AG08396 (cell line): Measurements from ENCODE around the gene FHOD3.

Source experiments
- DNase-seq: peaks from one replicate; pipeline ENCODE4 v3.0.0; 2012; ENCODE audit warnings: low spot score, mixed read lengths

FHOD3 gene

DNA sequence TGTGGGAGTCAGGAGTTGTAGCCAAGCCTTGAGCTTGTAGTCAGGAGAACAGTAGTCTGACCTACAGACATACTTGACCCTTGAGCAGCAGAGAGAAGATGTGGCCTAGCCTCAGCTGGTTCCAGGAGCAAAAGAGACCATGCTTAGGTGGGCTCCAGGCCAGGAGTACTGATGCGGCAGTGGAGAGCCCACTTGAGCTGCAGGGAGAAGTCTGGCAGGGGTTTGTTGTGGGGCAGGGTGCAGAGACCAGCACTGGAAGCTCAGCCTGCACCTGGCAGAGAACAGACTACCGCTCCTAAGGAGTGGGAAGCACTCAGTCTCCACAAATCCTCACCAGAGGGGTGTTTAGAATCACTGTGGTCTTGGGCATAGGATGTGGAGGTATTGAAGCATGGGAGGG is 333.4 kb downstream of the FHOD3 start:
- DNase-seq, result no peak

DNA sequence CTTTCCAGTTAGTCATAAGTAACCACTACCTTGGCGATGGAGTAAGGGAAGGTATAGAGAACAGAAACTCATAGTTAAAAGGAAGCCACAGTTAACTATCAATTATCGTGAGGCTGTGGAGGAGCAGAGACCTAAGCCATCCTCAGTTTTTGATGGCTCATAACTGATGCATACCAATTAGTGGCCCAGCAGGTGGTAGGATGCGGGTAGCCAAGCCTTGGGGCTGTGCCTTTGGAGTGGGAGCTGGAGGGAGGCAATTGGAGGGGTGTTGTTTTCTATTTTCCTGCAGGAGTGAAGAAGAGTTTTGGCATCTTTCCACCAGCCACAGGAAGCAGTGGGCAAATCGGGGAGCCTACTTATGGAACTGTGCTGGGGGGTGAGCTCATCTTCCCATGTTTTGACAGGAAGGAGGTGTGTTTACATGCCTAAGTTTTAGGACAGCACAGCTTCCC is 336.5 kb downstream of the FHOD3 start:
- no peak for DNase-seq

DNA sequence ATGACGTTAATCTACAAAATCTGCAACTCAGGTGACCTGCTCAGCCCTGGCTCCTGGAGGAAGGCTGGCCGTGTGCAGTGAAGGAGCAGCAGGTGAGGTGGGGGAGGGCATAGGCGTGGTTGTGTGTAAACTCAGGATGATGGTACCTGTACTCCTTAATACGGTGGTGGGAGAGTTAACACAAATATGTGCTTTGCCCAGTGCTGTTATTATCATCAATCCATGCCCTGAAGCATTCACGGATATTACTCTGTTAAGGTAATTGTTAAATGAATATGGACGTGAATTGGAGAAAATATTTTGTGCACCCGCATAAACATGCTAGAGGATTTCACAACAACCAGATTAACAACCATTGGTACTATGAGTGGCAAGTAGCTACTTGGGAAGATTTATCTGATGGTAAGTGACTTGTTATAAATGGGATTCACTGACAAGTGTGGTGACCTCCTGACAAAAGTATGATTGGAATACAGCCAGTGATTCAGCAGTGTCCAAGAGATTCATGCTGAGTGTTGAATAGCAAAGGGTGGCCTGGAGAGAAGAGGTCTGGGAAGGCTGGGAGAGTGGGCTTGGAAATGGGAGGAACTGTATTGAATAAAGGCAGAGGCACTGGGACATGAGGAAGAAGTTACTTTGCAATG is 337.2 kb downstream of the FHOD3 start:
- DNase-seq, result no peak

DNA sequence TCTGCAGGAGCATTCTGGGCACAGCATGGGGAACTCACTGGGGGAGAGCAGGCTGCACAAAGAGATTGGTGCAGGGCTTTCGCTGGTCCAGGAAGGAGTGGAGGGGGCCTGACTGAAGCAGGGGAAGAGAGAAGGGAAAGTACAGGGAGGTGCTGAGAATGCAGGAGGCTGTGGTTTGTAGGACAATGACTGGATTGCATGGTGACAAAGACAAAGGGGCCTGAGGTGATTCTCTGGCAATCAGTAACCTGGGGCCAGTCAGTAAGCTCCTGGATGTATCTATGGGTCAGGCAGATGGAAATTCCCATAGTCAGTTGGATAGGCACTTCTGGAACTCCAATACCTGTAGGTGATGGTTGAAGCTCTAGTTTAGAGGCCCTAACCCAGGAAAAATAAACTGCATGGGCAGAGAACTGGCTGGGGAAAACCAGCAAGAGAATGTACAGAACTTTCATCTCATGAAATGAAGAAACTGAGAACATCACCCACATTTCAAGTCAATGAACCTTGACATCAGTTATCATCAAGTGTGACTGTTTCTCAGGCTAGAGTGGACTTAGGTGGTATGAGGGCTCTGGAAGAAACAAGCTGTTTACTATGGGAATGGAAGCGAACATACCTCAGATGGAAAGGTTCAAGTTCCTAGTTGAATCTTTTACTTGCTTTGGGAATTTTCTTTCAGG is 338.0 kb downstream of the FHOD3 start:
- no peak for DNase-seq

DNA sequence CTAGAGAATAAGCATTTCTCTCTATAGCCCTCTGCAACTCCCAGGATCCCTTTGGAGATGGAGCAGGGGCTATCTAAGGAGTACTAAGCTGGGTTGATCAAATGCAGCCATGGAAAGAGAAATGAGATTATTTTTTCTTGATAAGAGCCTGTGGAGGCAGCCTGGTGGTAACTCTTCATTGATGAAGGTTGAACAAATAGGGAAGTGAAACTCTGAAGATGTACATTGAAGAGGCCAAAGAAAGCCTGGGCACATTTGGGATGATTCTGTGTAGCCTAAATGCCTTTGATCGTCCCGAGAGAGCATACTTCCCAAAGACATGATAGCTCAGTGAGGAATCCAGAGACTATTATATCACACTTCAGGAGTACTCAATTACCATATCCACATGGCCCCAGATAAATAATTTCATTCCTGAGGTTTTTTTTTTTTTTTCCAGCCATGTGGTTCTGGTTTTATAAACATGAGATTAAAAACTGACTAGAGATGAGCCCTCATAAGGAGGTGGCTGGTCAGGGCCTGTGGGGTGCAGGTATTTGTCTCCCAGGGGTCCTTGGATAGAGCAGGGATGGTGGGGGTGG is 338.8 kb downstream of the FHOD3 start:
- DNase-seq, result no peak

DNA sequence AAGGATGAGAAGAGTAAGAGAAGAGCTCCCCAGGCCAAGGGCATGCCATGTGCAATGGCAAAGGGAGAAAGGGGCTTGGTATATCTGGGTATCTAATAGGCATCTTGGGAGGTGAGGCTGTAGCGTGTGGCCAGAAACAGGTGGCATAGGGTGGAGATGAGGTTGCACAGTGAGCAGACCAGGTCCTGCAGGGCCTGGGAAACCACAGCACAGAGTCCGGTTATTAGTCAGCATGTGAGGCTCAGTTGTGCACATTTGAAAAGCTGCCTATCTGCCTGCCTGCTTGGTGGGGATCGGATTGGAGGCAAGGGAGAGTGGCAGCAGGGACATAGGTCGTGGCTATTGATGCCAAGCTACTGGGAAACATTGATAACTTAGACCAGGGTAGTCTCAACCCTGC is 340.7 kb downstream of the FHOD3 start:
- DNase-seq, result no peak

DNA sequence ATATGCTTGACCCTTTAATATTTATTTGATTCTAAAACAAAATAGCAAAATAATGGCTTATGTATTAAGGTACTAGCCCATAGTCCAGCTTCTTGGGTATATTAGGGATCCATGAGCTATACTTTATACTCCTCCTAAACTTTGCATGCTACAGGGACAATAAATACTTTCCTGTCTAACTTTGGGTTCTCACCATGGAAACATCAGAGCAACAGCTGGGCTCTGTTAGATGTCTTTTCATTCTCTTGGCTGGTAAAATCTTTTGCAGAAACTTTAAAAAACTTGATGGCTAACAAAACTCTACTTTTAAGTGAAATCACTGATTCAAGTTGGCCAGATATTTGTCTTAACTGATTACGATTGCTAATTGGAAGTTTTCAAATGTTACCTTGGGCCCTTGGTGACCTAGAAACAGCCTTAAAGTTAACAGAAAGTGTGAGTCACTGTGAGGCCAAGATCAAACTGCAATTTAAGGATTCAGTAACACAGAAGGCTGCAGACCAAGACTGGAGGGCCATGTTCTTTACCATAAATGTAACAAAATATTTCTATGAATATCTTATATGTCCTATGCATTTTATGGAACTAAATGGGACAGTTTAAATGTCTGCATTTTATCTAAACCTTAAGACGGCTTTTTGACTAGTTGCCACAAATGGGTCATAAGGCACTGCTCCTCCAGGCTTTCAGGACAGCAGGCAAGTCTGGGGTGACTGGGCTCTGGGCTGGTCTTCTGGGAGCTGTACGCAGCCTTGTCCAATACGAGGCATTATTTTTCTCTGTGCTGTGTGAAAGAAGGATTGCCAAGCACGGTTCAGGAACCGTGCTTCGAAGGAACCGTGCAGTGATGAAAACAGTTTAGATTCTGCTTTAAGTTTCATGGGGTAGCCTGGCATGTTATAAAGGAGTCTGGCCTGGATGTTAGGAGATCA is 342.8 kb downstream of the FHOD3 start:
- no peak for DNase-seq

DNA sequence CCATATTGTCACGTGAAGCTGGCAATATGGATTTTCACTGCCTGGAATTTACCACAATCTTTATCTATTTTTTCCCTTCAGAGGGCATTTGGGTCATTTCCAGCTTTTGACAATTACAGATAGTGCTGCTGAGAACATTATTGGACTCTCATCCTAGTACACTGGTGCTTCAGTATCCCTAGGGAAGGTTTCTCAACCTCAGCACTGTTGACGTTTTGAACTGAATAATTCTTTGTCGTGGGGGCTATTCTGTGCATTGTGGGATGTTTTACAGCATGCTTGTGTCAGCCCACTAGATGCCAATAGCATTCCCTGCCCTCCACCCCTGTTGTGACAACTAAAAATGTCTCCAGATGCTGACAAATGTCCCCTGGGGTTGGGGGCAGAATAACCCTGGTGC is 345.5 kb downstream of the FHOD3 start:
- DNase-seq, result no peak

DNA sequence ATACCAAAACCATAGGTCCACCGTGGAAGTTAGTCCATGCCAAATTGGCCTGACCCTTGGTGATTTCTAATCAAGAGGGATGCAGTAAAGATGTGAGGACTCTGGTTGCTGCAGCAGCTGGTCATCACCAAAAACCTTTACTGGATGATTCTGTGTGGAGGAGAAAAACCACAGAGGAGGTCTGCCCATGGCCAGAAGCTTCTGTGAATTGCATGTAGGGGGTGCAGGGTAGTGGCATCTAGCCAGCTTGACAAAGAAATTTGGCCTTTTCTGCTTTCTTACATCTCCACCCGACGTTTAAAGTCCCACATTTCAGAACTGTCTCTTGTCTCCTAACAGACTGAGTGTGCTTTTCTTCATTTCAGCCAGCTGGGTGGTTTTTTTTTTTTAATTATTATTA is 351.3 kb downstream of the FHOD3 start:
- no peak for DNase-seq

DNA sequence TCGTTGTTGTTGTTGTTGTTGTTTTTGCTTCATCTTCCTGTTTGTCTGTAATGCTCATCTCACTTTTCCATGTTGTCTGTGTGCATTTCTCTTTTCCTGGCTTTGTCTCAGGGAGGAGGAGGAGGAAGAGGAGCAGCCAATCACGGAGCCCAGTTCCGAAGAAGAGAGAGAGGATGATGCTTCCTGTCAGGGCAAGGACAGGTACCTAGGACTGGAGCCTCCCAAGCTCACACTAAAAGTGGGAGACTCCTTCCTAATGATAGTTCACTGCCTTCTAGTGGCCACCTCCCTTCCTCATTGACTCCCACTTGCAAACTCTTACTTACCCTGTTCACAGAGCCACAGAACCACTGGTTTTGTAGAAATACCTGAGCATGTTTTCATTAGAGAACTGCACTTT is 351.7 kb downstream of the FHOD3 start:
- no peak for DNase-seq

DNA sequence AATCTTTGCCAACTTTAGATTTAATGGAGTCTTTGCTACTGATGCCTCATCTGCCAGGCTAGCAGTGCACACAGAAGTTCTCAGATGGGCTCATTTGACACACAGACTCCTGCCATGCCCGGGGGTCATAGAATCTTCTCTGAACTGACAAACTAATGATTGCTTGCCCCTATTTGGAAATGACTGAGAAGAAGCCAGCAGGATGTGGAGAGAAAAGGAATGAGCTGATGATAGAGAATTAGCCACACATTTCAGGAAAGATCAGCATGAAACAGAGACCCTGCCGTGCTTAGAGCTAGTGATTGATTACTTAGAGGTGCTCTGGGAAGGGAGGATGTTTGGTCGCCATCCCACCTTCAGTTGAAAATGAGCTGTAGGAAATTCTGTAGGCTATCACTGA is 352.8 kb downstream of the FHOD3 start:
- no peak for DNase-seq

DNA sequence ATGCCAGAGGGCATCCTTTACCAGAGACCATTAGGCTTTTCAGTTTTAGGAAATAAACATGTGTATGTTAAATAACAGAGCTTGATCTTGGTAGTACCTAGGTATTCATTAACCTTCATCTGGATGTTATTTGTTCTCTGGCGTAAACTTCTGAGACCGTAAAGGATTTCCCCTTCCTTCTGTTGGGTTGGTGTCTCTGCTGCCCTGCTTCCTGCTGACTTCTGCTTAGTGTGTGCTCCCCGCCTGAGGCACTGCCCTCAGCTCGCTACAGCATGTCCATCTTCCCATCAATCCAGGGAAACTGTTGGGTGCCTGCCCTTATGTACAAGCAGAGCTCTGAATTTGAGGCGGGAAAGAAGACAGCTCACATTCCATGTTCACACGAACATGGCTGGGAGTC is 353.4 kb downstream of the FHOD3 start:
- no peak for DNase-seq

DNA sequence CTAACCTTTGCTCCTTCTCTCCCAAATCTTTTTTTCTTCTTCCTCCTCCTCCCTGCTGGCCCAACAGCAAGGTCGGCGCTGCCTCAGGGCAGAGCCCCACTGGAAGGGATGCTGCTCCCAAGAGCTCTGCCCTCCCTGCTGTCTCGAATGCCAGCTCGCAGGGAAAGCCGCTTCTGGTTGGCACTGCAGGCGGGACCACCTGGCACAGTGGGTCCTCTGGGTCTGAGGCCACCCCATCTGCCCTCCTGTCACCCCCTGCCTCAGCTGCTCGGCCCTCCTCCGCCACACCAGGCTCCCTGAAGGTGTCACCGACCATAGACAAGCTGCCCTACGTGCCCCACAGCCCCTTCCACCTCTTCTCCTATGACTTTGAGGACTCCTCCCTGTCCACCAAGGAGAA is 355.0 kb downstream of the FHOD3 start:
- DNase-seq, result no peak

DNA sequence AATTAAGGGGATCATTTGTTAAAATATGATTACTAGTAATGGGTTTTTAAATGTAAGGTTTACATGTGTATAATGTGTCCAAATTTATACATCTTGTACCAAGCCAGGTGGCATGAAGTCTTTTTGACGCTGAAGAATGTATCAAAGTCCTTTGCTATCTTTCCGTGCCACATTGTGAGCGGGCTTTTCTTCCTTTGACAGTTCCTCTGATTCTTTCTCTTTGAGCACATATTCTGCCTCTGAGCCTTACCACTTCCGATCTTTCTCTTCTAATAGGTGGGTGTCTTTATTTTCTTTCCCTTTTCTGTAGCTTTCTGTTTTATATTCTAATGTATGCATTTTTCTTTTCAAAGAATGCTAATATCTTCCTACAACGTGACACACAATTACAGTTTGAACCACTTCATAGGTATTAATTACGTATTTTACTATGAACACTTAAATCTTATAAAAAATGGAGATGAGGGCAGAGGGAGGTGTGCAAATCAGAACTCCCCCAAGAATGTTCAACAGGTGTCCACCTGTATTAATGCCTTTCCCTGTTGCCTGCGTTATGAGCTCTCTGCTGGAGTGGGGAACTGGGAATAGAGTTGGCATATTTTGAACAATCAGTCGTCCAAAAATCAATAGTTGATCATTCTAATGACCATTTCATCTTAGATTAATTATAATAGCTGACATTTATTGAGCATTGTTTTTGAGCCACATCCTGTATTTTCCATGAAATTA is 355.8 kb downstream of the FHOD3 start:
- no peak for DNase-seq

DNA sequence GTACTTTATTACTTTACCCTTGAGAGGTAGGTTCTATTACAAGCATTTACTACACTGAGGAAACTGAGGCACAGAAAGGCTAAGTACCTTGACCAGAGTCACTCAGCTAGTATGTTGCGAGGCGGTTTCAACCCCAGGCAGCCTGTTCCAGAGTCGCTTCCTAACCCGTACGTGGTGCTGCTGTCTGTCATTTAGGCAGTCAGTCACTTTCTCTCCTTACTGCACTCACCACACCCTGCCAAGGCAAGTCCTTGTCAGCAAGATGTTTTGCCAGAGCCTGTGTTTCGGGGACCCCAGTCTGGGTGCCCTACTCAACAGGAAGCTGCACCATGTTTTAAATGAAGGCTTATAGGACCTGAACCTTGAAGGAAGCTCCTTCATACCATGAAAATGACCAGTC is 356.4 kb downstream of the FHOD3 start:
- no peak for DNase-seq

DNA sequence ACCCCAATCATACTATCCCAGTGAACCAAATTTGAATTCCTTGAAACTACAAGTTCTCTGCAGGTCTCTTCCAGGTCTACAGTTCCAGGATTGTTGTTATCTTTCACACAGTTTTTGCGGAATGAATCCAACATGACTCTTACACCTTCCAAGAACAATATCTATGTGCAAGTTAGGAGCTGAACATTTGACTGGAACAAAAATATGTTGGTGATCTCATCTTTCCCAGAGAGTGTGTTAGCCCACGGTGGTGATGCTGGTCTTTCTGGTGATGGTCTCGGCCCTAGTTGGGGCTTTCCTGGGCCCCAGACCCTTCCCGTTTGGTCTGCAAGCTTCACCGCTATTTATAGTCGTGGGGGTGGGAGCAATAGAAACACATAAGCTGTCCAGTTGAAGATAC is 357.6 kb downstream of the FHOD3 start:
- no peak for DNase-seq

DNA sequence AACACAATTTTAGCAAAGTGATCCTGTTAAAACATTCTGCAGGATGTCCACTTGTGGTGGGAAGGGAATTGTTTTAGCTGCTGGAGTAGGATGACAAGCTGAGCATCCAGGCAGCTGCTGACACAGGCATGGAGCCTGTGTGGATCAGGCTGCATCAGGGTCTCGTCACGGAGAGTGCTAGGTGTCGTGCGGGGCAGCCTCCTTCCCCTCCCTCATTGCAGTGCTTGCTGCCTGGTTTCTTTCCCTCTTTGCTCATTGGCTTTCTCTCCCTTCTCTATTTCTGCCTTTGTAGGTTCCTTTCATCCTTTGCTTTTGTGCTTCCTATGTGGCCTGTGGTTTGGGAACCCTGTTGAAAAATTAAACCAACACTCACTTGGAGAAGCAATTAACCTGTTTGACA is 358.4 kb downstream of the FHOD3 start:
- DNase-seq, result no peak

DNA sequence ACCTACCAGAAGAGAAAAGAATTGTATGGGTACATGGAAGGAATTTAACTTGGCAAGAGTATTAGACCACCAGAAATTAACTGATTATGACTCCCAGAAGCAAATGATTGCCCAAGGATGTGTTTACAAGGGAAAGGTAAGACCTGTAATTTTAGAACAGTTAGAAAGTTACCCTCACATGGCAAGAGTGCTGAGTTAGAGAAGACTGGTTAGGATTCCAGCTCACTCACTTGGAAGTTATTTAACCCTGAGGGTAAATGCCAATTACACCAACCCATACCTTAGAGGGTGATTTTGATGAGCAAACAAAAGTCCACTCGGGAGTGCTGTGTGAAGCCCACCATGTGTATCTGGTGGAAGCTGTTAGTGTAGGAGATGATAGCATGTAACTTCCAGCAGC is 361.1 kb downstream of the FHOD3 start:
- no peak for DNase-seq

DNA sequence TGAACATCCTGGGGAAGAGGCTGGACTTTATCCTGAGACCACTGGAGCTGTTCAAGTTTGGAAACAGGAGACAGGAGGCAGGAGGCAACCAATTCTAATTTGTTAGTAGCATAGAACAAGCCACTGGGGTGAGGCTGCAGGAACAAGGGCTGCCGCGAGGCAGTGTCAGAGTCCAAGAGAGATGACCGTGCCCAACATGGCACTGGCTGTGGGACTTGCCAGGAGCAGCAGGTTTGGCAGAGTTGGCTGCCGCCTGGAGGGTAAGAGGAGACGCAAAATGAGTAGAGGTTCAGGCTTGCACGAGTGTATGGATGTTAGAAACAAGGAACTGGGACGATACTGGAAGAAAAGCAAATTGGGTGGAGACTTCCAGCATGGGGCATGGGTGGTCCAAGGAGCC is 362.8 kb downstream of the FHOD3 start:
- no peak for DNase-seq

DNA sequence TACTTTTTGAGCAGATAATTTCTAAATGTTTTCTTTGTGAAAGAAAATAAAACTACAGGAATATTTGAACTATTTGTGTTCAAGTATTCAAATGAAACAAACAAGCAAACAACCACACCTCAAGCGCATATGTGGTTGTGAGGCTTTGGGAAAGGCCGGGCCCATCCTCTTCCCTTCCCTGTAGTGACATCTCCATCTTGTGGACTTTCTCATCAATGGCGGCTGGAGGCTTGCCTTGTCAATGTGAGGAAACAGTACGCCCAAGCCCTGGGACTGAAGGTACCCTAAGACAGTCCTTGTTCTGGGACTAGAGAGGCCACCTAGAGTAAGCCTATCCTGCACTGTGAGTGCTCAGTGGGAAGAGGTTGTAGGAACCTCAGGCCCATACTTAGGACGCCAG is 364.5 kb downstream of the FHOD3 start:
- no peak for DNase-seq

DNA sequence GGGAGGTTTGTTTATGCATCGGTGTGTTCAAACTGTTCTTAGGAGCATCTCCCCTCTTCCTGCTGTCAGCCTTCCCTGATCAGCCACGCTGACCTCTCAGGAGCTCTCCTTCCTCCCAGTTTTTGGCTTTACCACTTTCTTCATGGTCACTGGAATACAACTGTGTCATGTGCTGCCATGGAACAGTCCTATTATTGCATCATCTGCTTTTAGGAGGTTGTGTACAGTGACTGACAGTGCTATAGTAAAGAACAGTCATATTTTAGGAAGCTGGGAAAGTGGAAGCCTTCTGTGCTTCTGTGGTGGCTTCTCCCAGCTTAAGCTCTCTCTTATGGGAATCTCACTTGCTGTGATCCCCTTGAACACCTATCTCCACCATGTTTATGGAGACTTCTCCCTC is 365.8 kb downstream of the FHOD3 start:
- no peak for DNase-seq

DNA sequence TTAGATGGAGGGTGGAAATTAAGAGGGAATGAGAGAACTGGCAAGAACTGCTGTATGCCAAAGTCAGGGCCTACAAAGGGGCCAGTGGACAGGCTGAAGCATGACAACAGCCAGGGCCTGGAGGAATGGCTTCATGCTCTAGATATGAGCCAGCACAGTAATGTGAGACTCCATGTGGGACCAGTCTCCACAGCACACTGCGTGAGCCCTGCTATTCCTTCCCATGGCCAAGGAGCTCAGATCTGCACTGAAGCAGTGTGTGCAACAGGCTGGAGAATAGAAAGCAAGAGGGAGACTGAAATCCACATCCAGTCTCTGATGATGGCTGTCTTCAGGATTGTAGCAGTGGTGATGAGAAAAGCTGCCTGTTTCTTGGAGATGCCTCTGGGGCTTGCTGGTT is 368.4 kb downstream of the FHOD3 start:
- no peak for DNase-seq
